CD4-positive, alpha-beta T cell treated with Interferon gamma for 1 hour (primary cell): ENCODE results near the gene UBAP1L.
A peak's percentile ranks its signal among the peaks of the same experiment; 100 is the strongest.
"Not testable (repeated sequence)": the region's sequence is repeated elsewhere in the genome, so short reads cannot be mapped to it uniquely, and the experiment has no call there.

ENCODE experiments used
- DNase-seq: peaks from one replicate; pipeline ENCODE4 v3.0.0-alpha.2; 2020

UBAP1L gene

GRCh38 chr15:65115086-65115485, at the start of gene UBAP1L:
TSS of gene UBAP1L (minus strand) at chr15:65115200. CDS start at chr15:65106215, 8,985 bp downstream.
- no peak for DNase-seq

- DNase-seq, result no peak
Measured at GRCh38 chr15:65164139-65164538, 49.1 kb upstream of the UBAP1L start.

GRCh38 chr15:65163041-65163440, 48.0 kb upstream of the UBAP1L start:
- DNase-seq, result no peak

- DNase-seq, result no peak
Measured at GRCh38 chr15:65156692-65157091, 41.7 kb upstream of the UBAP1L start.

- no peak for DNase-seq
Measured at GRCh38 chr15:65154720-65155119, 39.7 kb upstream of the UBAP1L start.

GRCh38 chr15:65147902-65148301, 32.9 kb upstream of the UBAP1L start:
- no peak for DNase-seq

- DNase-seq, result no peak
Measured at GRCh38 chr15:65146438-65146837, 31.4 kb upstream of the UBAP1L start.

GRCh38 chr15:65138631-65139030, 23.6 kb upstream of the UBAP1L start:
- DNase-seq, result not testable (repeated sequence)

- DNase-seq, result not testable (repeated sequence)
Measured at GRCh38 chr15:65137893-65138292, 22.9 kb upstream of the UBAP1L start.

GRCh38 chr15:65137089-65137488, 22.1 kb upstream of the UBAP1L start:
- DNase-seq, result not testable (repeated sequence)

GRCh38 chr15:65134538-65134937, 19.5 kb upstream of the UBAP1L start:
- no peak for DNase-seq

GRCh38 chr15:65133548-65134200, 18.7 kb upstream of the UBAP1L start, which contains the start of gene PDCD7:
TSS of gene PDCD7 (minus strand) at chr15:65133808. CDS start at chr15:65133781, 27 bp downstream.
- DNase-seq, result peak; percentile 88

- peak; percentile 2 for DNase-seq
Measured at GRCh38 chr15:65132878-65133547, 18.0 kb upstream of the UBAP1L start.

GRCh38 chr15:65130941-65131340, 15.9 kb upstream of the UBAP1L start:
- DNase-seq, result no peak

GRCh38 chr15:65115542-65115941, 542 bp upstream of the UBAP1L start:
- DNase-seq, result no peak

- DNase-seq, result no peak
Measured at GRCh38 chr15:65110676-65111292, 4.2 kb downstream of the UBAP1L start.

- no peak for DNase-seq
Measured at GRCh38 chr15:65106011-65106590, 8.9 kb downstream of the UBAP1L start.

- DNase-seq, result no peak
Measured at GRCh38 chr15:65105038-65105437, 10.0 kb downstream of the UBAP1L start.

- DNase-seq, result no peak
Measured at GRCh38 chr15:65102912-65103311, 12.1 kb downstream of the UBAP1L start.

GRCh38 chr15:65101891-65102708, 12.9 kb downstream of the UBAP1L start:
- no peak for DNase-seq

GRCh38 chr15:65101411-65101890, 13.5 kb downstream of the UBAP1L start:
- peak; percentile 28 for DNase-seq

- no peak for DNase-seq
Measured at GRCh38 chr15:65100442-65100841, 14.6 kb downstream of the UBAP1L start.

- DNase-seq, result not testable (repeated sequence)
Measured at GRCh38 chr15:65099801-65100200, 15.2 kb downstream of the UBAP1L start.
